Stomach (tissue), 9 donors: ENCODE measurements around the gene GPBAR1. TPM values are rescaled to one million over a fixed set of nuclear protein-coding genes. Genes with fewer than 3 reads are reported as not detected.

ENCODE experiments used
- DNase-seq, 2 donors: peaks; one replicate each; pipeline versions ENCODE4 v3.0.0 to v3.0.0-alpha.2; 2013 to 2019
- H3K27ac ChIP-seq, 5 donors: fragments of 200-600 bp in 4 of 5; sonication (generic) in 4 of 5; one replicate each; pipeline ENCODE4 v1.5.1; 2013 to 2019; ENCODE audit warnings: mild to moderate bottlenecking in 1 of 5, moderate library complexity in 1 of 5
- H3K27me3 ChIP-seq, 3 donors: fragments of 200-600 bp; sonication (generic); one replicate each; pipeline ENCODE4 v1.5.1; 2017 to 2019; ENCODE audit warnings: mixed run types in 1 of 3
- H3K36me3 ChIP-seq, 4 donors: fragments of 200-600 bp; sonication (generic); 1 replicate in 3 of 4; 2 replicates in 1 of 4; pipeline ENCODE4 v1.5.1; 2016 to 2019
- H3K4me1 ChIP-seq, 4 donors: fragments of 200-600 bp; sonication (generic); one replicate each; pipeline ENCODE4 v1.5.1; 2016 to 2019
- H3K4me3 ChIP-seq, 4 donors: fragments of 200-600 bp; sonication (generic) in 3 of 4; one replicate each; pipeline ENCODE4 v1.5.1; 2016 to 2019; ENCODE audit warnings: mild to moderate bottlenecking in 1 of 4
- H3K9me3 ChIP-seq, 4 donors: fragments of 200-600 bp; sonication (generic); one replicate each; pipeline ENCODE4 v1.5.1; 2016 to 2019
- EP300 ChIP-seq: sonication (generic); formaldehyde crosslinking; IDR thresholded peaks from one replicate; pipeline ENCODE4 v1.6.1; 2017; ENCODE audit warnings: antibody characterized with exemption
- POLR2A ChIP-seq, 4 donors: fragments of 450-650 bp; IDR thresholded peaks; one replicate each; pipeline ENCODE4 v1.6.1; 2016; ENCODE audit warnings: antibody characterized with exemption in 4 of 4, control low read depth in 2 of 4, mild to moderate bottlenecking in 1 of 4, moderate library complexity in 1 of 4
- POLR2AphosphoS5 ChIP-seq, 3 donors: sonication (generic); formaldehyde crosslinking; IDR thresholded peaks; one replicate each; pipeline ENCODE4 v1.6.1; 2016; ENCODE audit warnings: antibody characterized with exemption in 3 of 3
- WGBS, 5 donors: extraction: QIAGEN DNeasy Blood & Tissue Kit in 3 of 5; methylation state at CpG; one replicate each; pipeline versions ENCODE4 v1.1.5 to v1.1.7; 2013 to 2018; 5-methylcytosine and 5-hydroxymethylcytosine counted together
- intact Hi-C: fragments of 100-400 bp; cut with DNase I; formaldehyde crosslinking; loops from one replicate; pipeline ENCODE4 v1.15.1; 2023; ENCODE audit warnings: low total_unique reads
- polyA plus RNA-seq, 3 donors: library from polyadenylated mRNA; stranded (reverse); fragments of 200-250 nt; gene quantifications; one replicate each; pipeline ENCODE4 v1.2.3, GENCODE V29; 2013
- total RNA-seq, 5 donors: library from RNA; depleted of rRNA; stranded (reverse); fragments of >200 nt; gene quantifications; one replicate each; pipeline versions ENCODE4 v1.1.0 to v1.2.3, GENCODE V29; 2014 to 2016
- TF ChIP-seq, protein P1 (sequence below), 7 experiments: fragments of 450-650 bp in 4 of 7; fragments of 200-600 bp in 3 of 7; sonication (generic) in 3 of 7; IDR thresholded peaks; one replicate each; pipeline ENCODE4 v1.5.1; 2016 to 2019; ENCODE audit warnings: antibody characterized with exemption in 7 of 7, control low read depth in 2 of 7, mild to moderate bottlenecking in 1 of 7
- donor health status: healthy with polysubstance abuse.
- donor health status: Bipolar disorder and iron deficiency.
- donor health status: healthy.

The GPBAR1 gene
- total and polyA plus RNA-seq, 8 donors, result 0.45 to 4.8 (median 2.2) TPM

DNA sequence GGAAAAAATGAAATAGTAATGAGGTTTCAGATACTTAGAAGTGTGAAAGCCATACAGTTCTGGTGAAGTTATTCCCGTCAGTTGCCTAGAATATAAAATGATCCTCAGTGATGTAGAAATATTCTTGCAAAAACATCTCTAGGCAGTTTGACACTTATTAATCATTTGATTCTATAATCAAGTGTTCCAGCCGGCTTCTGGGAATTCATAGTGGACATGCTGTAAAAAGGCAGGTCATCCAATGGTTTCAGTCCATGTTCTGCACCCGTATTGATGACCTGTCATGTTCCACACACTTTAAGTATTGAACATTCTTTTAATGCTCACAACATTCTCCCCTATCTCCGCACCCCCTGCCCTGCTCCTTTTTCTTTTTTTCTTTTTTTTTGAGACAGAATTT lies 24.0 kb upstream of the GPBAR1 start:
- Histone ChIP-seq H3K27ac (no peak overlapping the region), H3K4me3 (no peak overlapping the region), H3K36me3 (peaks cover 62 to 100% (median 98%) of the 10 kb centered on the region in 4 donors), H3K4me1 (peaks cover 17 to 54% (median 40%) of the 10 kb centered on the region in 4 donors), H3K27me3 (no peaks in the 10 kb centered on the region), H3K9me3 (no peaks in the 10 kb centered on the region)
- WGBS, 5 donors, result 90 to 94% (median 92%) methylated on average over 4 of the region's 4 CpGs
- no peak for TF ChIP-seq POLR2A (IDR thresholded peaks at IDR 0.05)
- intact Hi-C loops, result no loop called here
- no peak for DNase-seq

DNA sequence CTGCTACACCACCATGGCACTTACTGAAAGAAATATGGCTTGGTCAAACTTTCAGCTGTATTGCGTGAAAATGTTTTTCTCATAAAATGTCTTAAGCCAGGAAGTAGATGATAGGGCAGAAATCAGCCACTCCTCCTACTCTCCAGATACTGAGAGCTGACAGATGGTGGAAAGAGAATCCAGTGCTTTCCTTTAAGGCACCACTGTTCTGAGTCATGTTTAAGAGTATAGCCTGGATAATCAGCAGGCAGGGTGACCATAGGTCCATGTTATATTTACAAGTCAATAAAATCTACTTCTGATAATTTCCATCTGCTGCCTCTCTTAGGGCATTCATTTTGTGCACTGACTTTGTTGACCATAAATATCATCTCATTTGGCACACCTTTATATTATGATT lies 21.9 kb upstream of the GPBAR1 start:
- H3K36me3 ChIP-seq, result peaks cover 77 to 100% (median 97%) of the 10 kb centered on the region in 4 donors
- H3K9me3 ChIP-seq, result no peaks in the 10 kb centered on the region
- H3K4me3 ChIP-seq, result no peak overlapping the region
- TF ChIP-seq, protein P1, sequence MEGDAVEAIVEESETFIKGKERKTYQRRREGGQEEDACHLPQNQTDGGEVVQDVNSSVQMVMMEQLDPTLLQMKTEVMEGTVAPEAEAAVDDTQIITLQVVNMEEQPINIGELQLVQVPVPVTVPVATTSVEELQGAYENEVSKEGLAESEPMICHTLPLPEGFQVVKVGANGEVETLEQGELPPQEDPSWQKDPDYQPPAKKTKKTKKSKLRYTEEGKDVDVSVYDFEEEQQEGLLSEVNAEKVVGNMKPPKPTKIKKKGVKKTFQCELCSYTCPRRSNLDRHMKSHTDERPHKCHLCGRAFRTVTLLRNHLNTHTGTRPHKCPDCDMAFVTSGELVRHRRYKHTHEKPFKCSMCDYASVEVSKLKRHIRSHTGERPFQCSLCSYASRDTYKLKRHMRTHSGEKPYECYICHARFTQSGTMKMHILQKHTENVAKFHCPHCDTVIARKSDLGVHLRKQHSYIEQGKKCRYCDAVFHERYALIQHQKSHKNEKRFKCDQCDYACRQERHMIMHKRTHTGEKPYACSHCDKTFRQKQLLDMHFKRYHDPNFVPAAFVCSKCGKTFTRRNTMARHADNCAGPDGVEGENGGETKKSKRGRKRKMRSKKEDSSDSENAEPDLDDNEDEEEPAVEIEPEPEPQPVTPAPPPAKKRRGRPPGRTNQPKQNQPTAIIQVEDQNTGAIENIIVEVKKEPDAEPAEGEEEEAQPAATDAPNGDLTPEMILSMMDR (IDR thresholded peaks at IDR 0.05), result no peak
- TF ChIP-seq POLR2AphosphoS5 (IDR thresholded peaks at IDR 0.05), result no peak
- TF ChIP-seq POLR2A (IDR thresholded peaks at IDR 0.05), result no peak
- TF ChIP-seq EP300, result no peak
- no peak for DNase-seq
- WGBS, 5 donors, result 94 to 97% (median 96%) methylated on average over 1 of the region's 1 CpG
- intact Hi-C loops, result no loop called here
- H3K27me3 ChIP-seq, result no peaks in the 10 kb centered on the region
- H3K4me1 ChIP-seq, result peaks cover 5 to 40% (median 30%) of the 10 kb centered on the region in 4 donors
- no peak overlapping the region for H3K27ac ChIP-seq

DNA sequence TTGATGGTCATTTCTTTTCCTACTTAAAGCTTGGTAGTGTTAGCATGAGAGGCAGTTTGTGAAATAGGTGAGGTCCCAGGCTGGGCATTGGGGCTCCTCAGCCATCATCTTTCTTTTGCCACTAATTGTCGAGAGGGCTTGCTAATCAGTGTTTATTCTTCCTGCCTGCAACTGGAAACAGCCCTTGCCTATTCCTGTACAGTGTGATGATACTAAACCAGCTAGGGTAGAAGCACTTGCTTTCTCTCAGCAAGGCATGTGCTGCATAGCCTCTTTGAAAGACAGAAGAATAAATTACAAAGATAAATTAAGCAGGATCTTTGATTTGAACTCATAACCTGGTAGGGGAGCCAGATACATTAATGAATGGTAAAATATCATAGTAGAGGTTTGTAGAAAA lies 16.6 kb upstream of the GPBAR1 start:
- intact Hi-C loops, result no loop called here
- peaks cover 86 to 100% (median 99%) of the 10 kb centered on the region in 4 donors for H3K36me3 ChIP-seq
- no peaks in the 10 kb centered on the region for H3K27me3 ChIP-seq
- DNase-seq, result no peak
- TF ChIP-seq POLR2A (IDR thresholded peaks at IDR 0.05) (no peak), POLR2AphosphoS5 (IDR thresholded peaks at IDR 0.05) (no peak), EP300 (no peak)
- TF ChIP-seq, protein P1 (IDR thresholded peaks at IDR 0.05), result no peak
- WGBS, 5 donors, result 20 to 50% (median 37%) methylated on average over 1 of the region's 1 CpG
- no peak overlapping the region for H3K4me3 ChIP-seq
- H3K27ac ChIP-seq, result peak overlapping the region in 1 of 5 donors; percentile 23
- peaks cover 0 to 33% (median 6%) of the 10 kb centered on the region in 4 donors for H3K4me1 ChIP-seq
- H3K9me3 ChIP-seq, result no peaks in the 10 kb centered on the region

DNA sequence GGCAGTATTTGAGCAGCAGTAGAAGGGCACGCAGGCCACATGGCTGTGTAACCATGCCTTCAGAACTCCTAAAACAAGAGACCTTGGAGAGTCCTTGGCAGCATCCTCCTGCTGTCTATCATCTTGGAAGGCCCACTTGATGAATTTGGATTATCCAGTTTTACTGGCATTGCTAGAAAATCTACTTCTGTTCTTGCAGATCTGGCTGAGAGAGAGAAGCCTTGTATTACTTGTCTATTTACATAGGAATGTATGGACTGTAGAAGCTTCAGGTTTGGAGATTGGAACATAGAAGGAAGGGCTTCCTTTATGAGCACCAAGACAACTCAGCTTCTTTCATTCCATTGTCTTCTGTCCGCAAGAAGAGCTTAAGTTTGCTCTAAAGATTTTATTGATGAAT lies 16.1 kb upstream of the GPBAR1 start:
- Histone ChIP-seq H3K27me3 (no peaks in the 10 kb centered on the region), H3K4me3 (no peak overlapping the region), H3K9me3 (no peaks in the 10 kb centered on the region), H3K27ac (peak overlapping the region in 1 of 5 donors; percentile 23), H3K36me3 (peaks cover 86 to 100% (median 99%) of the 10 kb centered on the region in 4 donors), H3K4me1 (peaks cover 0 to 34% (median 6%) of the 10 kb centered on the region in 4 donors)
- intact Hi-C loops, result no loop called here
- DNase-seq, result no peak
- 89 to 99% (median 95%) methylated on average over 2 of the region's 2 CpGs for WGBS, 5 donors
- TF ChIP-seq, protein P1 (IDR thresholded peaks at IDR 0.05), result no peak
- TF ChIP-seq POLR2A (IDR thresholded peaks at IDR 0.05), result no peak
- TF ChIP-seq POLR2AphosphoS5 (IDR thresholded peaks at IDR 0.05), result no peak
- no peak for TF ChIP-seq EP300

DNA sequence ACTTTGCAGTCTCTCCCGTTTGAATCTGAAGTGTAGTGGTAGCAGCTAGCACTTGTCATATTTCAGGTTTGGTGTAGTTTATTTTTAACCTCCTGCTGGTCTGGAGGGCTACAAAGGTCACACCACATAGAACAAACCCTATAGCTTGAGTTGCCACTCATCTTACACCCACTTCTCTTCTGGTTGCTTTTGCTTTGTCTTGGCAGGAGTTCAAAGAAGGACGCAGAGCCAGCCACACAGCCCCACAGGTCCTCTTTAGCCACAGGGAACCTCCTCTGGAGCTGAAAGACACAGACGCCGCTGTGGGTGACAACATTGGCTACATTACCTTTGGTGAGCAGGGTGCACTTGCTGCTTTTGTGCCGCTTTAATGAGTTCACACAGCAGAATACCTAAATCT lies 15.6 kb upstream of the GPBAR1 start:
- Histone ChIP-seq H3K9me3 (no peaks in the 10 kb centered on the region), H3K27ac (no peak overlapping the region), H3K4me1 (peaks cover 0 to 34% (median 6%) of the 10 kb centered on the region in 4 donors), H3K4me3 (no peak overlapping the region), H3K36me3 (peaks cover 86 to 100% (median 99%) of the 10 kb centered on the region in 4 donors), H3K27me3 (no peaks in the 10 kb centered on the region)
- TF ChIP-seq, protein P1 (IDR thresholded peaks at IDR 0.05), result no peak
- TF ChIP-seq POLR2AphosphoS5 (IDR thresholded peaks at IDR 0.05) (no peak), POLR2A (IDR thresholded peaks at IDR 0.05) (no peak), EP300 (no peak)
- WGBS, 5 donors, result 35 to 61% (median 58%) methylated on average over 5 of the region's 5 CpGs
- no peak for DNase-seq
- intact Hi-C loops, result no loop called here
